Osteoblast (primary cell): ENCODE data around the gene ADAMTS4. TPM values are rescaled to one million over a fixed set of nuclear protein-coding genes. Genes with fewer than 3 reads are reported as not detected.

Source experiments
- DNase-seq: peaks from one replicate; pipeline ENCODE4 v3.0.0; 2011; ENCODE audit warnings: low spot score, mixed read lengths; ENCODE audit not compliant: insufficient read length; ENCODE audit errors: missing footprints
- H2AFZ ChIP-seq: 2 replicates; pipeline ENCODE4 v1.6.0; 2011; ENCODE audit warnings: mild to moderate bottlenecking, low read length
- H3K27ac ChIP-seq: 2 replicates; pipeline ENCODE4 v1.5.1; 2011; ENCODE audit warnings: mild to moderate bottlenecking, low read depth, low read length, moderate library complexity
- H3K27me3 ChIP-seq: 2 replicates; pipeline ENCODE4 v1.6.0; 2012; ENCODE audit warnings: mild to moderate bottlenecking, control low read depth, inconsistent platforms, low read length, moderate library complexity; ENCODE audit not compliant: insufficient read depth
- H3K36me3 ChIP-seq: 2 replicates; pipeline ENCODE4 v1.5.1; 2011; ENCODE audit warnings: mild to moderate bottlenecking, low read length, control low read depth, moderate library complexity; ENCODE audit not compliant: insufficient read depth
- H3K4me1 ChIP-seq: 2 replicates; pipeline ENCODE4 v1.5.1; 2011; ENCODE audit warnings: mild to moderate bottlenecking, low read length, control low read depth, moderate library complexity; ENCODE audit not compliant: insufficient read depth
- H3K4me2 ChIP-seq: 2 replicates; pipeline ENCODE4 v1.6.0; 2011; ENCODE audit warnings: mild to moderate bottlenecking, low read length; ENCODE audit not compliant: insufficient read depth
- H3K4me3 ChIP-seq: fragments of 200-600 bp; sonication (generic); 3 replicates; pipeline ENCODE4 v1.5.1; 2012; ENCODE audit warnings: mild to moderate bottlenecking, low read length, inconsistent platforms; ENCODE audit not compliant: insufficient read depth
- H3K79me2 ChIP-seq: 2 replicates; pipeline ENCODE4 v1.6.0; 2012; ENCODE audit warnings: mild to moderate bottlenecking, low read length, control low read depth, inconsistent platforms; ENCODE audit not compliant: insufficient read depth
- H3K9me3 ChIP-seq: 2 replicates; pipeline ENCODE4 v1.5.1; 2011; ENCODE audit warnings: low read depth, low read length, control low read depth
- H4K20me1 ChIP-seq: 2 replicates; pipeline ENCODE4 v1.6.0; 2012; ENCODE audit warnings: mild to moderate bottlenecking, low read length, control low read depth; ENCODE audit not compliant: insufficient read depth
- CTCF ChIP-seq: IDR thresholded peaks from 2 replicates; pipeline ENCODE4 v1.5.1; 2011; ENCODE audit warnings: mild to moderate bottlenecking, low read depth, low read length, moderate library complexity; ENCODE audit errors: extremely low read depth
- total RNA-seq: library from RNA; depleted of rRNA; stranded (reverse); fragments of >200 nt; gene quantifications from 2 replicates; pipeline ENCODE4 v1.2.3, GENCODE V29; 2012

Gene ADAMTS4
- total RNA-seq, result 1.4 and 3.5 TPM in 2 replicates

GRCh38 chr1:161198897-161199431 lies at the start of gene ADAMTS4:
TSS of gene ADAMTS4 (minus strand) at chr1:161199054. CDS start at chr1:161198627, 427 bp downstream.
- peak within 1 kb of the TSS; percentile 72 for H3K4me2 ChIP-seq
- peak within 1 kb of the TSS; percentile 91 for H3K27ac ChIP-seq
- H3K4me1 ChIP-seq, result peaks cover 58% of the 10 kb centered on the region
- peak within 1 kb of the TSS; percentile 66 for H3K4me3 ChIP-seq
- H3K79me2 ChIP-seq, result peaks cover 29% of the 10 kb centered on the region
- no peaks in the 10 kb centered on the region for H3K9me3 ChIP-seq
- H3K36me3 ChIP-seq, result peaks cover 3% of the 10 kb centered on the region
- peak; percentile 97 for DNase-seq
- H4K20me1 ChIP-seq, result no peaks in the 10 kb centered on the region
- no peak for TF ChIP-seq CTCF
- peak within 1 kb of the TSS; percentile 88 for H2AFZ ChIP-seq
- no peaks in the 10 kb centered on the region for H3K27me3 ChIP-seq

GRCh38 chr1:161244888-161245287 lies 46.0 kb upstream of the ADAMTS4 start:
- Histone ChIP-seq H4K20me1 (no peaks in the 10 kb centered on the region), H3K9me3 (no peaks in the 10 kb centered on the region), H3K27me3 (peaks cover 3% of the 10 kb centered on the region), H3K27ac (no peak overlapping the region), H3K79me2 (no peaks in the 10 kb centered on the region), H3K36me3 (no peaks in the 10 kb centered on the region), H3K4me2 (no peak overlapping the region), H3K4me3 (no peak overlapping the region), H2AFZ (no peak overlapping the region), H3K4me1 (no peaks in the 10 kb centered on the region)
- TF ChIP-seq CTCF, result no peak
- no peak for DNase-seq

GRCh38 chr1:161242313-161242712 lies 43.5 kb upstream of the ADAMTS4 start:
- H3K36me3 ChIP-seq, result no peaks in the 10 kb centered on the region
- peaks cover 3% of the 10 kb centered on the region for H3K27me3 ChIP-seq
- H3K4me3 ChIP-seq, result no peak overlapping the region
- no peaks in the 10 kb centered on the region for H4K20me1 ChIP-seq
- no peak overlapping the region for H3K27ac ChIP-seq
- no peaks in the 10 kb centered on the region for H3K4me1 ChIP-seq
- no peak overlapping the region for H2AFZ ChIP-seq
- H3K9me3 ChIP-seq, result no peaks in the 10 kb centered on the region
- no peak overlapping the region for H3K4me2 ChIP-seq
- no peak for TF ChIP-seq CTCF
- H3K79me2 ChIP-seq, result no peaks in the 10 kb centered on the region
- DNase-seq, result peak; percentile 77

GRCh38 chr1:161241682-161242081 lies 42.8 kb upstream of the ADAMTS4 start:
- Histone ChIP-seq H3K27me3 (peaks cover 3% of the 10 kb centered on the region), H3K4me2 (no peak overlapping the region), H4K20me1 (no peaks in the 10 kb centered on the region), H3K36me3 (no peaks in the 10 kb centered on the region), H2AFZ (no peak overlapping the region), H3K4me3 (no peak overlapping the region), H3K4me1 (no peaks in the 10 kb centered on the region), H3K79me2 (no peaks in the 10 kb centered on the region), H3K9me3 (no peaks in the 10 kb centered on the region), H3K27ac (no peak overlapping the region)
- no peak for DNase-seq
- no peak for TF ChIP-seq CTCF
